Transverse colon (tissue), 4 donors: ENCODE results near the gene LYRM1.

Source experiments
- CTCF ChIP-seq, 5 experiments: fragments of 200-600 bp in 3 of 5; fragments of 450-650 bp in 2 of 5; sonication (generic) in 3 of 5; IDR thresholded peaks; 1 replicate in 2 of 5; 2 replicates in 3 of 5; pipeline ENCODE4 v1.5.1; 2016 to 2017; ENCODE audit warnings: antibody characterized with exemption in 5 of 5, inconsistent platforms in 3 of 5, mild to moderate bottlenecking in 2 of 5, moderate library complexity in 1 of 5
- POLR2A ChIP-seq: fragments of 450-650 bp; IDR thresholded peaks from one replicate; pipeline ENCODE4 v1.6.1; 2016; ENCODE audit warnings: antibody characterized with exemption, mild to moderate bottlenecking, moderate library complexity
- POLR2AphosphoS5 ChIP-seq, 3 donors: sonication (generic); formaldehyde crosslinking; IDR thresholded peaks; one replicate each; pipeline ENCODE4 v1.6.1; 2016; ENCODE audit warnings: antibody characterized with exemption in 3 of 3

GRCh38 chr16:20854963-20855362 lies 45.6 kb upstream of the LYRM1 start:
- TF ChIP-seq CTCF (IDR thresholded peaks at IDR 0.05) (no peak), POLR2AphosphoS5 (IDR thresholded peaks at IDR 0.05) (no peak), POLR2A (no peak)
